Thyroid gland (tissue), 4 donors: ENCODE results near the gene MTF1. TPM values are rescaled to one million over a fixed set of nuclear protein-coding genes. Genes with fewer than 3 reads are reported as not detected.

Experiments
- DNase-seq, 2 donors: peaks; one replicate each; pipeline ENCODE4 v3.0.0-alpha.2; 2019
- H3K27ac ChIP-seq, 3 donors: fragments of 200-600 bp; sonication (generic); 1 replicate in 2 of 3; 2 replicates in 1 of 3; pipeline ENCODE4 v1.5.1; 2016 to 2019; ENCODE audit warnings: mild to moderate bottlenecking in 1 of 3, moderate library complexity in 1 of 3
- H3K27me3 ChIP-seq: fragments of 200-600 bp; sonication (generic); one replicate; pipeline ENCODE4 v1.5.1; 2019
- H3K36me3 ChIP-seq, 2 donors: fragments of 200-600 bp; sonication (generic); one replicate each; pipeline ENCODE4 v1.5.1; 2016 to 2019
- H3K4me1 ChIP-seq, 2 donors: fragments of 200-600 bp; sonication (generic); one replicate each; pipeline ENCODE4 v1.5.1; 2017 to 2019
- H3K4me3 ChIP-seq, 3 donors: fragments of 200-600 bp; sonication (generic); replicated peaks in 1 of 3; 1 replicate in 2 of 3; 2 replicates in 1 of 3; pipeline ENCODE4 v1.5.1; 2016; ENCODE audit warnings: mild to moderate bottlenecking in 1 of 3
- H3K9me3 ChIP-seq: fragments of 200-600 bp; sonication (generic); one replicate; pipeline ENCODE4 v1.5.1; 2017
- POLR2A ChIP-seq, 2 donors: fragments of 450-650 bp; IDR thresholded peaks; one replicate each; pipeline ENCODE4 v1.6.1; 2017; ENCODE audit warnings: antibody characterized with exemption in 2 of 2, mild to moderate bottlenecking in 2 of 2, moderate library complexity in 1 of 2
- WGBS, 2 donors: methylation state at CpG; one replicate each; pipeline ENCODE4 v1.1.5; 2017; 5-methylcytosine and 5-hydroxymethylcytosine counted together
- intact Hi-C: fragments of 100-400 bp; cut with DNase I; formaldehyde crosslinking; loops from one replicate; pipeline ENCODE4 v1.15.1; 2023
- total RNA-seq, 4 donors: library from RNA; depleted of rRNA; stranded (reverse); fragments of >200 nt; gene quantifications; one replicate each; pipeline ENCODE4 v1.2.3, GENCODE V29; 2016
- TF ChIP-seq, protein P1 (sequence below), 6 experiments: fragments of 200-600 bp in 3 of 6; fragments of 450-650 bp in 3 of 6; sonication (generic) in 3 of 6; IDR thresholded peaks; one replicate each; pipeline ENCODE4 v1.5.1; 2016 to 2019; ENCODE audit warnings: antibody characterized with exemption in 6 of 6, mild to moderate bottlenecking in 2 of 6, inconsistent platforms in 1 of 6, moderate library complexity in 1 of 6

The MTF1 gene
- total RNA-seq, 4 donors from 2014 or later = 4.0 to 6.9 (median 5.7) TPM

DNA sequence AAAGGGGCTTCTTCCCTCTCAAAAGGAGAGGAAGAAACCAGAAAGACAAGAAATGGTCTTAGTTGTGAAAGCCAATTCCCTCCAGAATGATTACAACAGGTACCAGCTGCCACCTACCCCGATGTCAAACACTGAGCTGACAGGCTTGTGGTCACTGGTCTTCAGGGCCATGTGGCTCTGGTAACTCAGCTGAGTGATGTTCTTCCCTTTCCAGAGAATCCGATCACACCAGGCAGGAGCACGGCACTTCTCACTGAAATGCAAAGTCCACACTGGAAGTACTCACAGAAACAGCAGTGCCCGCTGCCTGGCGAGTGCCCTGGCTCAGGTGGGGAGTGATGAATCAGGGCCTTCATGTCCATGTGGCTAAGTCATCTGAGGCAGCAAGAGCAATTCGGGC, 18.7 kb upstream of the MTF1 start:
- TF ChIP-seq POLR2A (IDR thresholded peaks at IDR 0.05) = no peak
- TF ChIP-seq, protein P1, sequence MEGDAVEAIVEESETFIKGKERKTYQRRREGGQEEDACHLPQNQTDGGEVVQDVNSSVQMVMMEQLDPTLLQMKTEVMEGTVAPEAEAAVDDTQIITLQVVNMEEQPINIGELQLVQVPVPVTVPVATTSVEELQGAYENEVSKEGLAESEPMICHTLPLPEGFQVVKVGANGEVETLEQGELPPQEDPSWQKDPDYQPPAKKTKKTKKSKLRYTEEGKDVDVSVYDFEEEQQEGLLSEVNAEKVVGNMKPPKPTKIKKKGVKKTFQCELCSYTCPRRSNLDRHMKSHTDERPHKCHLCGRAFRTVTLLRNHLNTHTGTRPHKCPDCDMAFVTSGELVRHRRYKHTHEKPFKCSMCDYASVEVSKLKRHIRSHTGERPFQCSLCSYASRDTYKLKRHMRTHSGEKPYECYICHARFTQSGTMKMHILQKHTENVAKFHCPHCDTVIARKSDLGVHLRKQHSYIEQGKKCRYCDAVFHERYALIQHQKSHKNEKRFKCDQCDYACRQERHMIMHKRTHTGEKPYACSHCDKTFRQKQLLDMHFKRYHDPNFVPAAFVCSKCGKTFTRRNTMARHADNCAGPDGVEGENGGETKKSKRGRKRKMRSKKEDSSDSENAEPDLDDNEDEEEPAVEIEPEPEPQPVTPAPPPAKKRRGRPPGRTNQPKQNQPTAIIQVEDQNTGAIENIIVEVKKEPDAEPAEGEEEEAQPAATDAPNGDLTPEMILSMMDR (IDR thresholded peaks at IDR 0.05) = no peak
- WGBS, 2 donors = 91 to 97% methylated on average over 5 to 6 of the region's 6 CpGs
- Histone ChIP-seq H3K4me1 (no peaks in the 10 kb centered on the region), H3K4me3 (no peak overlapping the region), H3K36me3 (peaks cover 71 to 72% of the 10 kb centered on the region in 2 donors), H3K27me3 (no peaks in the 10 kb centered on the region), H3K27ac (no peak overlapping the region), H3K9me3 (no peaks in the 10 kb centered on the region)
- intact Hi-C loops = no loop called here
- no peak for DNase-seq

- DNase-seq = no peak
- intact Hi-C loops = no loop called here
- H3K36me3 ChIP-seq = peaks cover 59 to 60% of the 10 kb centered on the region in 2 donors
- TF ChIP-seq, protein P1 (IDR thresholded peaks at IDR 0.05) = no peak
- TF ChIP-seq POLR2A (IDR thresholded peaks at IDR 0.05) = no peak
- H3K4me3 ChIP-seq = no peak overlapping the region
- WGBS, 2 donors = 91 to 100% methylated on average over 1 of the region's 1 CpG
- H3K9me3 ChIP-seq = no peaks in the 10 kb centered on the region
- H3K4me1 ChIP-seq = no peaks in the 10 kb centered on the region
- H3K27me3 ChIP-seq = no peaks in the 10 kb centered on the region
- no peak overlapping the region for H3K27ac ChIP-seq
These were observed 16.4 kb upstream of the MTF1 start for GRCh38 chr1:37875833-37876232.

DNA sequence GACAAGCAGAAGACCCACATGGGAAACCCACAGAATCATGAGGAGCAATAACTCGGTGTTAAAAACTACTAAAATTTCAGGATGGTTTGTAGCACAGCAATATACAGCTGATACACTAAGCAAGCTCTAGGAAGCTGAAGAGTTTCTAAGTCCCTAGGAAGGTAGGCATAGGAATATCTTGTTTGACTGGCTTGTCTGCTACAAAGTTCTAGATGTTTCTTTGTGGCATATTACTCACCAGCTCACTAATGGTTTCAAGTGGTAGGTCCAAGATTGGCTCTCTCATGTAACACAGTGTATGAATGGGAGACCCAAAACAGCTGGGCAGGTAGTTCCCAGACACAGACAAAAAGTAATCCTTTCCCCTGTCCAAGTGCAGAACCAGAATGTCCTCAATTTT, 13.3 kb upstream of the MTF1 start:
- H3K27me3 ChIP-seq = no peaks in the 10 kb centered on the region
- 94 to 100% methylated on average over 1 of the region's 1 CpG for WGBS, 2 donors
- H3K9me3 ChIP-seq = no peaks in the 10 kb centered on the region
- no peak overlapping the region for H3K4me3 ChIP-seq
- no peak for TF ChIP-seq POLR2A (IDR thresholded peaks at IDR 0.05)
- TF ChIP-seq, protein P1 (IDR thresholded peaks at IDR 0.05) = no peak
- intact Hi-C loops = no loop called here
- no peak for DNase-seq
- peaks cover 45 to 64% of the 10 kb centered on the region in 2 donors for H3K36me3 ChIP-seq
- H3K27ac ChIP-seq = no peak overlapping the region
- no peaks in the 10 kb centered on the region for H3K4me1 ChIP-seq

DNA sequence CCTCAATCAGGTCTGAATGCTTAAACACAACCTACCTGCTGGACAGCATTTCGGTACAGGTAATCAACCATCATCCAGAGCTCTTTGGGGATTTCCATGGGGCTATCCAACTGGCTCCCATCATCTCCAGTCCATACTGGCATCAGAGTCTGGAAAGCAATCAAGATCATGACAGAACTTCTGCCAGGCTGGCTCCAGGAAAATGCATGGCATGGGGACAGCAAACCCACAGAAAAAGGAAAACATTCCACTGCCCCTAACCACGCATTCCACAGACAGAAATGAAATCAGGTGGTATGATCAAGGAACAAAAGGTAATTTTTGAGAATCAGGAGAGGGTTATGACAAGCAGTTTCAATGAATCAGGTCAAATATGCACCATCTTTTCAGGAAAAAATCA, 9.1 kb upstream of the MTF1 start:
- no peak overlapping the region for H3K4me3 ChIP-seq
- H3K27ac ChIP-seq = no peak overlapping the region
- H3K4me1 ChIP-seq = no peaks in the 10 kb centered on the region
- whole genome bisulfite sequencing, 2 donors = 92 to 96% methylated on average over 2 of the region's 2 CpGs
- no peaks in the 10 kb centered on the region for H3K9me3 ChIP-seq
- intact Hi-C loops = no loop called here
- TF ChIP-seq POLR2A (IDR thresholded peaks at IDR 0.05) = no peak
- TF ChIP-seq, protein P1 (IDR thresholded peaks at IDR 0.05) = no peak
- H3K27me3 ChIP-seq = no peaks in the 10 kb centered on the region
- H3K36me3 ChIP-seq = peaks cover 33 to 54% of the 10 kb centered on the region in 2 donors
- DNase-seq = no peak

DNA sequence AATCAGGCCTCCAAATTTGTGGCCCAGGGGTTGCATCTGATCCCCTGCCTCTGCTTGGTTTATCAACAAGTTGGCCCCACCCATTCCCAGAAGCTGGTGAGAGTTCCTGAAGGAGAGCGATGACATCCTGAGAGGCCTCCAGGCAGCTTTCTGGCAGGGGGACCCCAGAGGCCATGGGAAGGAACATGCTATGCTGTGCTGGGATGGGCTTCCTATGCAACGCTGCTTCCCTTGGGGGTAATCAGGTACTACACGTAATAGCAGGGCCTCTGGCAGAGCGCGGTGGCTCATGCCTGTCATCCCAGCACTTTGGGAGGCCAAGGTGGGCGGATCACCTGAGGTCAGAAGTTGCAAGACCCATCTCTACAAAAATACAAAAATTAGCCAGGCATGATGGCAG, 8.4 kb upstream of the MTF1 start:
- no peak overlapping the region for H3K27ac ChIP-seq
- intact Hi-C loops = no loop called here
- no peaks in the 10 kb centered on the region for H3K27me3 ChIP-seq
- 88 to 92% methylated on average over 3 to 6 of the region's 6 CpGs for WGBS, 2 donors
- H3K4me3 ChIP-seq = no peak overlapping the region
- H3K36me3 ChIP-seq = peaks cover 32 to 47% of the 10 kb centered on the region in 2 donors
- no peak for TF ChIP-seq POLR2A (IDR thresholded peaks at IDR 0.05)
- TF ChIP-seq, protein P1 (IDR thresholded peaks at IDR 0.05) = no peak
- no peak for DNase-seq
- no peaks in the 10 kb centered on the region for H3K4me1 ChIP-seq
- no peaks in the 10 kb centered on the region for H3K9me3 ChIP-seq
